ENCODE measurements around the gene TAS2R5. TPM values are rescaled to one million over a fixed set of nuclear protein-coding genes. Genes with fewer than 3 reads are reported as not detected.
A peak's percentile ranks its signal among the peaks of the same experiment; 100 is the strongest.

The TAS2R5 gene
- total RNA-seq, 1 experiment from 2014 or later: 1.7 TPM

DNA sequence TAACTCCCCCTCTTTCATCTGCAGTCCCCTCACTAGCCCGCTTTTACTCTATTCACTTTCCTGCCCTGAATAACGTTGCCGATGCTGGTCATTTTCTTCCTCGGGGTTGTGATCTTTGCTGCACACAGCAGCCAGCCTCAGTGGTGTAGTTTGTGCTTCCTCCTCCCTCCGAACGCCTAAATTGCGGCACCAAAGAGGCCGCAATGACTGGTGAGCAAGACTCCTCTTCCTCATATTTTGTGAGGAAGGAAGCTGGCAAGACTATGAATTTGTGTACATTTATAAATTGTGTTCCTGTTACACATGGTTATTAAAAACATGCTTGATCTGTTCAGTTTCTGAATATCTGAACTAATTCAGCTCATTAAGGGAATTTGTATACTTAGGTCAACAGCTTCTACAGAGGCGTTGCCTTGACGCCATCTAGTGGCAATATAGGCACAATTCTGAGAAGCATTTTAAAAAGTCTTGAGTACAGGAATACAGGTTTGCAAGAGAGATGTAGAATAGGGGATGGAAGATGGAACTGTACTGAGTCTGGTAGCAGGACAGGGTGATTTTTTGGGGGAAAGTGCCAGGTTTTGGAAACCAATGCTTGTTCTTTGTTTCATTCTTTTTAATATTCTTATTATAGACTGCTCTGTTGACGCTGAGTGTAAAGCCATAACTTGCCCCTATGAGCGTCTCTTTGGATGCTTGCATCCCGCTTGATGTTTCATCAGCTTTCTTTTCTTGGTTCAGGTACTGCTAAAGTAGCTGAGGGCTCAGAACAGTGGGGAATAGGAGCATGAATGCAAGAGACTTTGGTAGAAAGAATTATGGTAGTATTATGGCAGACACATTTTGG lies 4.1 kb upstream of the TAS2R5 start:
- peak; percentile 37 to 41 for DNase-seq
- Mint-ChIP-seq H3K4me1 (ENCODE audit: low read depth, unreplicated experiment) (no peaks in the 10 kb centered on the region), H3K4me3 (ENCODE audit: unreplicated experiment) (no peak overlapping the region), H3K27me3 (ENCODE audit: insufficient read depth, unreplicated experiment) (no peaks in the 10 kb centered on the region), H3K9me3 (ENCODE audit: unreplicated experiment) (no peaks in the 10 kb centered on the region), H3K27ac (ENCODE audit: unreplicated experiment) (no peak overlapping the region), H3K36me3 (ENCODE audit: insufficient read depth, unreplicated experiment) (no peaks in the 10 kb centered on the region)
- ChIA-PET CTCF (interaction anchor here (0.6 to 1.0 kb wide), 7 partner anchors 17 to 136 kb away, joined by 3 to 24 read pairs (median 4); partner anchors contain the start of gene SSBP1), POLR2A (interaction anchor here (0.6 kb wide), 1 partner anchor 48 kb away, joined by 3 read pairs; the partner anchor contains the start of gene SSBP1)
- Histone ChIP-seq H3K27me3 (replicated peaks; ENCODE audit: control insufficient read depth, insufficient read depth, low read length) (no peaks in the 10 kb centered on the region), H3K4me1 (no peaks in the 10 kb centered on the region), H3K4me3 (ENCODE audit: low read depth, low read length) (no peak overlapping the region), H3K36me3 (ENCODE audit: control insufficient read depth, insufficient read depth, low read length) (no peaks in the 10 kb centered on the region), H3K9me3 (no peaks in the 10 kb centered on the region)
- no TSS peak for BruUV-seq (replicated peaks)
- intact Hi-C loops (cut with micrococcal nuclease; ENCODE audit: unreplicated experiment): loop anchor here (1.0 kb wide), 2 partner anchors 31 to 132 kb away; no protein-coding TSS in a partner anchor
- TF ChIP-seq CTCF (IDR thresholded peaks at IDR 0.05; ENCODE audit: insufficient read depth in 1 of 2, low read depth in 1 of 2, low read length in 1 of 2, severe bottlenecking in 1 of 2, unreplicated experiment in 1 of 2): peak; percentile 74 to 86

DNA sequence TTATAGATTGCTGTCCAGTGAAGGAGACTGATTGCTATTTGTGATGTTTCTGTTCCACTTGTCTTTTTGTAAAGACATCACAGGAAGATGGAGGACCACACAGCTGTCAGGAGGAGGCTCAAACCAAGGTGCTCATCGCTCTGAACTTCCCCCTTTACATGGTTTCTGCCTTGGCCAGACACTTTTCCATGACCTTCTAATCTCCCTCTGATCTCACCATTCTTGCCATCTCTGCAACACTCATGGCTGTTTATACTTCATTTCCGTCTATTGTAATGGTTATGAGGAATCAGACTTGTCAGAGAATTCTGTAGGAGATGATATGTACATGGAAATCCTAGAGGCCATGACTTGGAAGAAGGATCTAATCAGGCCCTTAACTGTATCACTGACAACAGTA lies 1.7 kb upstream of the TAS2R5 start:
- no peaks in the 10 kb centered on the region for H3K36me3 ChIP-seq (ENCODE audit: control insufficient read depth, insufficient read depth, low read length)
- TF ChIP-seq CTCF (IDR thresholded peaks at IDR 0.05; ENCODE audit: insufficient read depth in 1 of 2, low read depth in 1 of 2, low read length in 1 of 2, severe bottlenecking in 1 of 2, unreplicated experiment in 1 of 2): no peak
- Mint-ChIP-seq H3K36me3 (ENCODE audit: insufficient read depth, unreplicated experiment) (no peaks in the 10 kb centered on the region), H3K4me3 (ENCODE audit: unreplicated experiment) (no peak overlapping the region), H3K27ac (ENCODE audit: unreplicated experiment) (no peak overlapping the region), H3K27me3 (ENCODE audit: insufficient read depth, unreplicated experiment) (no peaks in the 10 kb centered on the region), H3K9me3 (ENCODE audit: unreplicated experiment) (no peaks in the 10 kb centered on the region), H3K4me1 (ENCODE audit: low read depth, unreplicated experiment) (no peaks in the 10 kb centered on the region)
- H3K4me1 ChIP-seq: no peaks in the 10 kb centered on the region
- H3K27me3 ChIP-seq (replicated peaks; ENCODE audit: control insufficient read depth, insufficient read depth, low read length): no peaks in the 10 kb centered on the region
- intact Hi-C loops (cut with micrococcal nuclease; ENCODE audit: unreplicated experiment): no loop called here
- no peaks in the 10 kb centered on the region for H3K9me3 ChIP-seq
- POLR2A ChIA-PET: no interaction called here
- CTCF ChIA-PET: no interaction called here
- no peak for DNase-seq
- no TSS peak for BruUV-seq (replicated peaks)
- H3K4me3 ChIP-seq (ENCODE audit: low read depth, low read length): no peak overlapping the region

- POLR2A ChIA-PET: no interaction called here
- H3K36me3 Mint-ChIP-seq (ENCODE audit: insufficient read depth, unreplicated experiment): peaks cover 5% of the 10 kb centered on the region
- no peaks in the 10 kb centered on the region for H3K36me3 ChIP-seq (ENCODE audit: control insufficient read depth, insufficient read depth, low read length)
- H3K27me3 ChIP-seq (replicated peaks; ENCODE audit: control insufficient read depth, insufficient read depth, low read length): no peaks in the 10 kb centered on the region
- no peak for TF ChIP-seq CTCF (IDR thresholded peaks at IDR 0.05; ENCODE audit: insufficient read depth in 1 of 2, low read depth in 1 of 2, low read length in 1 of 2, severe bottlenecking in 1 of 2, unreplicated experiment in 1 of 2)
- no peaks in the 10 kb centered on the region for H3K9me3 Mint-ChIP-seq (ENCODE audit: unreplicated experiment)
- intact Hi-C loops (cut with micrococcal nuclease; ENCODE audit: unreplicated experiment): no loop called here
- H3K4me3 Mint-ChIP-seq (ENCODE audit: unreplicated experiment): no peak overlapping the region
- H3K9me3 ChIP-seq: no peaks in the 10 kb centered on the region
- no peaks in the 10 kb centered on the region for H3K27me3 Mint-ChIP-seq (ENCODE audit: insufficient read depth, unreplicated experiment)
- no peak for DNase-seq
- H3K4me3 ChIP-seq (ENCODE audit: low read depth, low read length): no peak overlapping the region
- BruUV-seq (replicated peaks): no TSS peak
- H3K4me1 Mint-ChIP-seq (ENCODE audit: low read depth, unreplicated experiment): no peaks in the 10 kb centered on the region
- CTCF ChIA-PET: interaction anchor here (0.7 kb wide), 1 partner anchor 143 kb away, joined by 3 read pairs; no protein-coding TSS in a partner anchor
- no peak overlapping the region for H3K27ac Mint-ChIP-seq (ENCODE audit: unreplicated experiment)
- H3K4me1 ChIP-seq: no peaks in the 10 kb centered on the region
Measured at GRCh38 chr7:141792526-141792925, 2.5 kb downstream of the TAS2R5 start.

Data from Caco-2 (cell line).